Neuronal stem cell (in vitro differentiated cells): Measurements from ENCODE around the gene AOC3.

Source experiments
- DNase-seq: peaks from one replicate; pipeline ENCODE4 v3.0.0-alpha.2; 2013; ENCODE audit warnings: low spot score
- H2AFZ ChIP-seq: one replicate; pipeline ENCODE4 v1.6.1; 2013; ENCODE audit warnings: mild to moderate bottlenecking, low read length, inconsistent platforms
- H2AK5ac ChIP-seq: 2 replicates; pipeline ENCODE4 v1.6.1; 2013; ENCODE audit warnings: low read depth, mild to moderate bottlenecking, inconsistent platforms, low read length, moderate library complexity, mixed read lengths
- H2BK120ac ChIP-seq: 2 replicates; pipeline ENCODE4 v1.6.1; 2013; ENCODE audit warnings: low read depth, mild to moderate bottlenecking, inconsistent platforms, low read length, moderate library complexity, mixed read lengths
- H2BK12ac ChIP-seq: one replicate; pipeline ENCODE4 v1.6.1; 2013; ENCODE audit warnings: low read length, inconsistent platforms
- H2BK15ac ChIP-seq: 2 replicates; pipeline ENCODE4 v1.6.1; 2013; ENCODE audit warnings: mild to moderate bottlenecking, low read length, inconsistent platforms, mixed read lengths
- H2BK5ac ChIP-seq: one replicate; pipeline ENCODE4 v1.6.1; 2013; ENCODE audit warnings: inconsistent platforms, mild to moderate bottlenecking, low read length, moderate library complexity
- H3K14ac ChIP-seq: one replicate; pipeline ENCODE4 v1.6.1; 2013; ENCODE audit warnings: low read length, inconsistent platforms
- H3K18ac ChIP-seq: 2 replicates; pipeline ENCODE4 v1.6.1; 2013; ENCODE audit warnings: low read length, inconsistent platforms
- H3K23ac ChIP-seq: 2 replicates; pipeline ENCODE4 v1.6.1; 2013; ENCODE audit warnings: low read depth, mild to moderate bottlenecking, mixed read lengths, low read length, inconsistent platforms; ENCODE audit not compliant: poor library complexity
- H3K27ac ChIP-seq: replicated peaks from 3 replicates; pipeline ENCODE4 v1.5.1; 2013; ENCODE audit warnings: low read length, inconsistent platforms
- H3K27me3 ChIP-seq, 3 experiments: 2 replicates each; pipeline ENCODE4 v1.6.1; 2013; ENCODE audit warnings: low read length in 3 of 3, mild to moderate bottlenecking in 2 of 3, inconsistent platforms in 1 of 3, low read depth in 1 of 3, mixed read lengths in 1 of 3, moderate library complexity in 1 of 3; ENCODE audit not compliant: control insufficient read depth in 3 of 3, insufficient read depth in 3 of 3
- H3K36me3 ChIP-seq, 2 donors: replicated peaks in 1 of 2; 2 replicates each; pipeline ENCODE4 v1.6.1; 2013; ENCODE audit warnings: low read length in 2 of 2; ENCODE audit not compliant: control insufficient read depth in 2 of 2, insufficient read depth in 2 of 2
- H3K4ac ChIP-seq: 2 replicates; pipeline ENCODE4 v1.6.1; 2013; ENCODE audit warnings: inconsistent platforms, mild to moderate bottlenecking, low read length, moderate library complexity
- H3K4me1 ChIP-seq, 2 donors: 1 replicate in 1 of 2; 2 replicates in 1 of 2; pipeline ENCODE4 v1.6.1; 2013; ENCODE audit warnings: low read length in 2 of 2, low read depth in 1 of 2; ENCODE audit not compliant: control insufficient read depth in 2 of 2, insufficient read depth in 1 of 2
- H3K4me2 ChIP-seq: one replicate; pipeline ENCODE4 v1.6.1; 2013; ENCODE audit warnings: mild to moderate bottlenecking, low read length, inconsistent platforms; ENCODE audit not compliant: insufficient read depth, poor library complexity, severe bottlenecking
- H3K4me3 ChIP-seq, 2 donors: 2 replicates each; pipeline ENCODE4 v1.5.1; 2013; ENCODE audit warnings: low read length in 2 of 2, mild to moderate bottlenecking in 2 of 2, inconsistent platforms in 1 of 2, moderate library complexity in 1 of 2
- H3K79me1 ChIP-seq: one replicate; pipeline ENCODE4 v1.6.1; 2013; ENCODE audit warnings: low read depth, mild to moderate bottlenecking, inconsistent platforms, low read length, moderate library complexity
- H3K9ac ChIP-seq: one replicate; pipeline ENCODE4 v1.6.1; 2013; ENCODE audit warnings: mild to moderate bottlenecking, low read depth, low read length, inconsistent platforms; ENCODE audit not compliant: poor library complexity
- H3K9me3 ChIP-seq, 2 donors: replicated peaks in 1 of 2; 2 replicates each; pipeline versions ENCODE3 to v1.6.1; 2013; ENCODE audit warnings: low read length in 2 of 2, mild to moderate bottlenecking in 2 of 2, inconsistent platforms in 1 of 2, low read depth in 1 of 2, mixed read lengths in 1 of 2, moderate library complexity in 1 of 2; ENCODE audit not compliant: control insufficient read depth in 2 of 2, insufficient read depth in 1 of 2
- H4K8ac ChIP-seq: one replicate; pipeline ENCODE4 v1.6.1; 2013; ENCODE audit warnings: low read depth, mild to moderate bottlenecking, inconsistent platforms, low read length, moderate library complexity
- H4K91ac ChIP-seq: one replicate; pipeline ENCODE4 v1.6.1; 2013; ENCODE audit warnings: low read length, low read depth, mild to moderate bottlenecking, inconsistent platforms; ENCODE audit not compliant: poor library complexity
- WGBS, 2 donors: extraction: QIAGEN DNeasy Blood & Tissue Kit; methylation state at CpG; one replicate each; pipeline ENCODE4 v1.1.7; 2013; ENCODE audit warnings: missing lambda C conversion rate in 2 of 2, mixed read lengths in 1 of 2; ENCODE audit not compliant: insufficient read length in 2 of 2, insufficient replicate concordance in 1 of 2; ENCODE audit errors: extremely low coverage in 2 of 2; 5-methylcytosine and 5-hydroxymethylcytosine counted together

AOC3 gene

DNA sequence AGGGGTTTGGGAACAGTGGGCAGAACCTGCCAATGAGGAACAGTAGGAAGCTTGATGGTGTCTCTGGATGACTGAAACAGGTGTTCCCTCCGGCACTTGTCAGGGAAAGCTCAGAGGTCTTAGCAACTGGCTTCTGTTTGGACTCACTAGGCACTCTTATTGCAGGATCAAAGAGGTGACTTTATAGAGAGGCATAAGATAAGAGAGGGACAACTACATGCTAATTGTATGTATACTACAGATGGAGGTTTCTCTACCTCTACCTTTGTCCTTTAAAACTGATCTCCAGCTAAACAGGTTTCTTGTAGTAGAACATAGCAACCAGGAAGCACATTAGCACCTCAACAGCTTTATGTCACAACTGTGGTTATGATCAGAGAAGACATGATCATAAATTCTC, 44.8 kb upstream of the AOC3 start:
- Histone ChIP-seq H2BK12ac (no peak overlapping the region), H4K8ac (no peak overlapping the region), H2BK15ac (no peak overlapping the region), H3K14ac (no peak overlapping the region), H3K36me3 (peaks cover under 1 to 19% of the 10 kb centered on the region in 2 donors), H3K4me1 (peaks cover 2 to 13% of the 10 kb centered on the region in 2 donors), H3K4ac (no peak overlapping the region), H3K79me1 (no peaks in the 10 kb centered on the region), H2BK120ac (no peak overlapping the region), H2BK5ac (no peak overlapping the region), H3K27ac (no peak overlapping the region), H3K23ac (no peak overlapping the region), H3K4me2 (no peak overlapping the region), H3K9ac (no peak overlapping the region), H3K4me3 (no peak overlapping the region), H3K9me3 (no peaks in the 10 kb centered on the region), H3K27me3 (no peaks in the 10 kb centered on the region), H4K91ac (no peak overlapping the region), H2AFZ (no peak overlapping the region), H2AK5ac (no peak overlapping the region), H3K18ac (no peak overlapping the region)
- WGBS, 2 donors, result no CpG with 5 or more reads among the region's 1 CpG
- no peak for DNase-seq

DNA sequence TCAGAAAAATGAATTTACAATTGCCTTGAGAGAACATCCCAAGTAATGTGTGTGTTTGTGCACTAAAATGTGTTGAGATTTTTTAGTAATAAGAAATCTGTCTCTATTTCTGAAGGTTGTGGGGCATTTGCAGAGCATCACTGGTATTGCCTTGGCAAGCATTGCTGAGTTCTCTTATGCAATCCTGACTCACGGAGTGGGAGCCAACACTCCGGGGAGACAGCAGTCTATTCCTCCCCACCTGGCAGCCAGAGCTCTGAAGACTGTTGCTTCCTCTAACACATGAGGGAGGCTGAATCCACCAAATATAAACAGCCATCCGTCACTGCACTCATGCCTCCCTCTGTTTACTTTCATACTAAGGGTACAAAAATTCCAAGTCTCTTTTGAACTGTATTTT, 41.7 kb upstream of the AOC3 start:
- WGBS, 2 donors, result no CpG with 5 or more reads among the region's 3 CpGs
- no peak overlapping the region for H3K23ac ChIP-seq
- no peak overlapping the region for H2AFZ ChIP-seq
- H2BK5ac ChIP-seq, result no peak overlapping the region
- no peak overlapping the region for H2BK15ac ChIP-seq
- no peaks in the 10 kb centered on the region for H3K27me3 ChIP-seq
- no peaks in the 10 kb centered on the region for H3K4me1 ChIP-seq
- H3K9me3 ChIP-seq, result no peaks in the 10 kb centered on the region
- no peak for DNase-seq
- no peak overlapping the region for H3K4me2 ChIP-seq
- H2BK12ac ChIP-seq, result no peak overlapping the region
- H3K18ac ChIP-seq, result no peak overlapping the region
- H3K36me3 ChIP-seq, result peaks cover 6 to 36% of the 10 kb centered on the region in 2 donors
- no peaks in the 10 kb centered on the region for H3K79me1 ChIP-seq
- H4K8ac ChIP-seq, result no peak overlapping the region
- no peak overlapping the region for H3K4me3 ChIP-seq
- no peak overlapping the region for H2AK5ac ChIP-seq
- no peak overlapping the region for H3K14ac ChIP-seq
- no peak overlapping the region for H2BK120ac ChIP-seq
- no peak overlapping the region for H3K9ac ChIP-seq
- H3K4ac ChIP-seq, result no peak overlapping the region
- H3K27ac ChIP-seq, result no peak overlapping the region
- no peak overlapping the region for H4K91ac ChIP-seq

- H2AK5ac ChIP-seq, result no peak overlapping the region
- no peak for DNase-seq
- no peak overlapping the region for H3K4ac ChIP-seq
- no peaks in the 10 kb centered on the region for H3K4me1 ChIP-seq
- no peak overlapping the region for H2BK5ac ChIP-seq
- no peaks in the 10 kb centered on the region for H3K79me1 ChIP-seq
- H2BK12ac ChIP-seq, result no peak overlapping the region
- no peak overlapping the region for H4K91ac ChIP-seq
- no peak overlapping the region for H2BK15ac ChIP-seq
- no peak overlapping the region for H3K4me2 ChIP-seq
- no peak overlapping the region for H3K4me3 ChIP-seq
- H3K27ac ChIP-seq, result peak overlapping the region; percentile 12
- H3K27me3 ChIP-seq, result no peaks in the 10 kb centered on the region
- H2BK120ac ChIP-seq, result no peak overlapping the region
- H3K9ac ChIP-seq, result no peak overlapping the region
- peaks cover 41 to 86% of the 10 kb centered on the region in 2 donors for H3K36me3 ChIP-seq
- H3K23ac ChIP-seq, result no peak overlapping the region
- H2AFZ ChIP-seq, result no peak overlapping the region
- no peaks in the 10 kb centered on the region for H3K9me3 ChIP-seq
- H3K18ac ChIP-seq, result no peak overlapping the region
- H4K8ac ChIP-seq, result no peak overlapping the region
- no peak overlapping the region for H3K14ac ChIP-seq
- no CpG with 5 or more reads among the region's 8 CpGs for WGBS, 2 donors
Observed at GRCh38 chr17:42814633-42815399, 36.2 kb upstream of the AOC3 start.

DNA sequence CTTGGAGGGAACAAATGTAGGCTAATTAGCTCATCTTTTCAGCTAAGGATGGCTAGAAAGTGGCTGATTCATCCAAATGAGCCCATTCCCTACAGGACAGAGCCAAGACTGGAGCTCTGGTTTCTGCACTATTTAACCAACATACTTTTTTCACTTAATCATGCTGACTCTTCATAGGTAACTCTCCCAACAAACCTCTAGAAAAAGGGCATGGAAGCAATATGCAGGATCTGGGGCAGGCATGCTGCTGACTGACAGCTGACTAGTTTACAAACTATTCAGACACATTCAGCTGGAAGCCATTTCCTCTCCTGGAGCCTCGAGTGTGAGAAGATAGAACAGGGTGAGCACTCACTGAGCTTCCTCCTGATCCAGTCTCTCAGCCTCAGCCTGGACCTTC, 33.1 kb upstream of the AOC3 start:
- Histone ChIP-seq H3K27me3 (no peaks in the 10 kb centered on the region), H3K14ac (no peak overlapping the region), H3K9me3 (no peaks in the 10 kb centered on the region), H2BK120ac (no peak overlapping the region), H3K27ac (no peak overlapping the region), H3K79me1 (no peaks in the 10 kb centered on the region), H2AK5ac (no peak overlapping the region), H3K9ac (no peak overlapping the region), H2BK12ac (no peak overlapping the region), H3K4me1 (no peaks in the 10 kb centered on the region), H4K91ac (no peak overlapping the region), H2BK5ac (no peak overlapping the region), H2BK15ac (no peak overlapping the region), H4K8ac (no peak overlapping the region), H3K36me3 (peaks cover 40 to 81% of the 10 kb centered on the region in 2 donors), H2AFZ (no peak overlapping the region), H3K23ac (no peak overlapping the region), H3K4me3 (no peak overlapping the region), H3K18ac (no peak overlapping the region), H3K4me2 (no peak overlapping the region), H3K4ac (no peak overlapping the region)
- no CpG with 5 or more reads among the region's 1 CpG for WGBS, 2 donors
- no peak for DNase-seq
